ENCODE results near the gene LARGE1. TPM values are rescaled to one million over a fixed set of nuclear protein-coding genes. Genes with fewer than 3 reads are reported as not detected.

The LARGE1 gene
- total RNA-seq, 4 donors from 2014 or later: 78.1 to 156 (median 104) TPM

- TF ChIP-seq CTCF (IDR thresholded peaks at IDR 0.05): no peak
- no peak for TF ChIP-seq POLR2A (IDR thresholded peaks at IDR 0.05)
- peak overlapping the region in 1 of 4 donors; percentile 25 for H3K27ac ChIP-seq
- H3K27me3 ChIP-seq: no peaks in the 10 kb centered on the region
- no peaks in the 10 kb centered on the region for H3K9me3 ChIP-seq
- H3K36me3 ChIP-seq: no peaks in the 10 kb centered on the region
- H3K4me1 ChIP-seq: peaks cover 0 to 5% (median 0%) of the 10 kb centered on the region in 4 donors
- H3K4me3 ChIP-seq: no peak overlapping the region
- no peak for DNase-seq
Measured at GRCh38 chr22:33896575-33897447, 23.5 kb downstream of the LARGE1 start.

GRCh38 chr22:33896154-33896553, 24.1 kb downstream of the LARGE1 start:
- TF ChIP-seq CTCF (IDR thresholded peaks at IDR 0.05) (no peak), POLR2A (IDR thresholded peaks at IDR 0.05) (no peak)
- Histone ChIP-seq H3K27ac (no peak overlapping the region), H3K36me3 (no peaks in the 10 kb centered on the region), H3K4me3 (no peak overlapping the region), H3K9me3 (no peaks in the 10 kb centered on the region), H3K4me1 (peaks cover 0 to 5% (median 0%) of the 10 kb centered on the region in 4 donors), H3K27me3 (no peaks in the 10 kb centered on the region)
- DNase-seq: peak in 2 of 3 donors; percentile 26 to 46

GRCh38 chr22:33895444-33895843, 24.8 kb downstream of the LARGE1 start:
- Histone ChIP-seq H3K4me1 (peaks cover 0 to 5% (median 0%) of the 10 kb centered on the region in 4 donors), H3K36me3 (no peaks in the 10 kb centered on the region), H3K9me3 (no peaks in the 10 kb centered on the region), H3K27ac (no peak overlapping the region), H3K4me3 (no peak overlapping the region), H3K27me3 (no peaks in the 10 kb centered on the region)
- no peak for DNase-seq
- no peak for TF ChIP-seq POLR2A (IDR thresholded peaks at IDR 0.05)
- TF ChIP-seq CTCF (IDR thresholded peaks at IDR 0.05): no peak

GRCh38 chr22:33894515-33894914, 25.8 kb downstream of the LARGE1 start:
- Histone ChIP-seq H3K9me3 (no peaks in the 10 kb centered on the region), H3K27me3 (no peaks in the 10 kb centered on the region), H3K27ac (no peak overlapping the region), H3K4me1 (peaks cover 0 to 5% (median 0%) of the 10 kb centered on the region in 4 donors), H3K4me3 (no peak overlapping the region), H3K36me3 (no peaks in the 10 kb centered on the region)
- TF ChIP-seq POLR2A (IDR thresholded peaks at IDR 0.05): no peak
- no peak for TF ChIP-seq CTCF (IDR thresholded peaks at IDR 0.05)
- peak in 1 of 3 donors; percentile 49 for DNase-seq

GRCh38 chr22:33894036-33894435, 26.2 kb downstream of the LARGE1 start:
- TF ChIP-seq CTCF (IDR thresholded peaks at IDR 0.05) (no peak), POLR2A (IDR thresholded peaks at IDR 0.05) (no peak)
- no peak overlapping the region for H3K4me3 ChIP-seq
- no peaks in the 10 kb centered on the region for H3K27me3 ChIP-seq
- no peak overlapping the region for H3K27ac ChIP-seq
- H3K36me3 ChIP-seq: no peaks in the 10 kb centered on the region
- H3K9me3 ChIP-seq: no peaks in the 10 kb centered on the region
- H3K4me1 ChIP-seq: peaks cover 0 to 5% (median 0%) of the 10 kb centered on the region in 4 donors
- DNase-seq: no peak

Data from Peyer's patch (tissue), 4 donors.